ENCODE results near the gene LRP5.

Gene LRP5

DNA sequence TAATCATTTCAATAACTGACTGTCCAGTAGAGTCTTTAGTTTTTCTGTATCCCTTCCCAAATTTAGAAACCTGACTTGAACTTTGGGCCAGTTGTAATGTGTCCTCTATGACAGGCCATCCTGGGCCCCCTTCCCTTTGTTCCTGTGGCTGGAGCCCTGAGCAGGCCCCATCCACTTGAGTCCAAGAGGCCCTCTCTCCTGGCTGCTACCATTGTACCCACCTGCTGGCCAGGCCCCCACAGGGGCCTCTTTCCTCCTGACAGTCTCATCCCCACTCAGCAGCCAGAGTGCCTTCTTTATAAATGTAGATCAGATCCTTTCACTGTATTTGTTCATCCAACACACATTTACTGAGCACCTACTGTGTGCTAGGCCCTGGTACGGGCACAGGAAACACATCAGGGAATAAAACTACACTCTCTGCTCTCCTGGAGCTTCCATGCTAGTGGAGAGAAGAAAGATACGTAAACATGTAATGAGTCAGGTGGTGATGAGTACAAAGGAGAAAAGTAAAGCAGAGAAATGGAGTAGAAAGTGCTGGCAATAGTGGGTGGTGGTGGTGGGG lies 2.7 kb upstream of the LRP5 start:
- TF ChIP-seq FOXP2 (optimal IDR thresholded peaks at IDR 0.05; ENCODE audit: borderline replicate concordance, extremely low read depth, extremely low read length, insufficient read depth), result no peak
- TF ChIP-seq, protein P1, sequence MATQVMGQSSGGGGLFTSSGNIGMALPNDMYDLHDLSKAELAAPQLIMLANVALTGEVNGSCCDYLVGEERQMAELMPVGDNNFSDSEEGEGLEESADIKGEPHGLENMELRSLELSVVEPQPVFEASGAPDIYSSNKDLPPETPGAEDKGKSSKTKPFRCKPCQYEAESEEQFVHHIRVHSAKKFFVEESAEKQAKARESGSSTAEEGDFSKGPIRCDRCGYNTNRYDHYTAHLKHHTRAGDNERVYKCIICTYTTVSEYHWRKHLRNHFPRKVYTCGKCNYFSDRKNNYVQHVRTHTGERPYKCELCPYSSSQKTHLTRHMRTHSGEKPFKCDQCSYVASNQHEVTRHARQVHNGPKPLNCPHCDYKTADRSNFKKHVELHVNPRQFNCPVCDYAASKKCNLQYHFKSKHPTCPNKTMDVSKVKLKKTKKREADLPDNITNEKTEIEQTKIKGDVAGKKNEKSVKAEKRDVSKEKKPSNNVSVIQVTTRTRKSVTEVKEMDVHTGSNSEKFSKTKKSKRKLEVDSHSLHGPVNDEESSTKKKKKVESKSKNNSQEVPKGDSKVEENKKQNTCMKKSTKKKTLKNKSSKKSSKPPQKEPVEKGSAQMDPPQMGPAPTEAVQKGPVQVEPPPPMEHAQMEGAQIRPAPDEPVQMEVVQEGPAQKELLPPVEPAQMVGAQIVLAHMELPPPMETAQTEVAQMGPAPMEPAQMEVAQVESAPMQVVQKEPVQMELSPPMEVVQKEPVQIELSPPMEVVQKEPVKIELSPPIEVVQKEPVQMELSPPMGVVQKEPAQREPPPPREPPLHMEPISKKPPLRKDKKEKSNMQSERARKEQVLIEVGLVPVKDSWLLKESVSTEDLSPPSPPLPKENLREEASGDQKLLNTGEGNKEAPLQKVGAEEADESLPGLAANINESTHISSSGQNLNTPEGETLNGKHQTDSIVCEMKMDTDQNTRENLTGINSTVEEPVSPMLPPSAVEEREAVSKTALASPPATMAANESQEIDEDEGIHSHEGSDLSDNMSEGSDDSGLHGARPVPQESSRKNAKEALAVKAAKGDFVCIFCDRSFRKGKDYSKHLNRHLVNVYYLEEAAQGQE (IDR thresholded peaks at IDR 0.05; ENCODE audit: insufficient read depth in 1 of 2, low read depth in 2 of 2, low read length in 2 of 2), result no peak
- no peak for TF ChIP-seq SIN3A (IDR thresholded peaks at IDR 0.05; ENCODE audit: borderline replicate concordance, insufficient read depth, low read length)
- no peak for TF ChIP-seq TAF1 (IDR thresholded peaks at IDR 0.05; ENCODE audit: borderline replicate concordance, insufficient read depth, low read length)
- TF ChIP-seq POLR2AphosphoS5 (IDR thresholded peaks at IDR 0.05; ENCODE audit: low read depth, low read length), result no peak

DNA sequence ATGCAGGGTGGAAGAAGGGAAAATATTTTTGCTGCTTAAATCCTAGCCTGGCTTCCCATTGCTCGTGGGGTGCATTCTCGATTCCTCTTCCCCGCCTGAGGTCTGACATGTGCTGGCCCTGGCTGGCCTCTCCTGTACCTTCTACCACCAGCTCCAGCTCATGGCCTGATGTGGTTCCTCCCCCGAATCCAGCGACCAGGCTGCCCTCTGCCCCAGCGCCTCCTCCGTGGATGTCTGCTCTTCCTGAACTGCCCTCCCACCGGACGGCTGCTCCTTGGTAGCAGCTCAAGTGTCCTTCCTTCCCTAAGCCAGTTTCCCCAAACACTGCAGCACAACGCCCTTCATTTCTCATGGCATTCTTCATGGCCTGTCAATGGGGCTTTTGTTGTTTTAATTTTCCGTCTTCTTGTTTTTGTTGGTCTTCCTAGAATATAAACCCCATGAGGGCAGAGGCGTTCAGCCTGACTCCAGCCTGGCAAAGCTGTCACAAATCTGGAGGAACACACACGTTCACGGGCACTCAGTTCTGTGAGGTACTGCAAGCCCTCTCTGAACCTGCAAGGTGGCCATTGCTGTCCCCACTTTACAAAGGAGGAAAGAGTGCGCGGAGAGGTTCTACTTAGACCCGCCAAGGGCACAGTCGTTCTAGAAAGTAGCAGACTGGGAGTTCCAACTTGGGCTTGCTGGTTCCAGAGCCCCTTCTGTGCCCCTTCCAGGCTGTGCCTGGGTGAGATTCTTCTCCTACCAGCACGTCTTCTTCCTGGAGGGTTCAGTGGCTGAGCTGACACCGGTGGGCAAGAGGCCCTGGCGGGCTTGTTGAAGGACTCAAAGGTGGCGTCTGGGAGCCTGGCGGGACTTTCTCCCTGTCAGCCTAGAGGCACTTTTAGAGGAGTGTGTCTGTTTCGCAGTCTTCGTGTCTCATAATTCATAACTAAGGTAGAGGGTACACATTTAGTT lies 953 bp upstream of the LRP5 start:
- TF ChIP-seq SIN3A (IDR thresholded peaks at IDR 0.05; ENCODE audit: borderline replicate concordance, insufficient read depth, low read length) (no peak), FOXP2 (optimal IDR thresholded peaks at IDR 0.05; ENCODE audit: borderline replicate concordance, extremely low read depth, extremely low read length, insufficient read depth) (no peak)

DNA sequence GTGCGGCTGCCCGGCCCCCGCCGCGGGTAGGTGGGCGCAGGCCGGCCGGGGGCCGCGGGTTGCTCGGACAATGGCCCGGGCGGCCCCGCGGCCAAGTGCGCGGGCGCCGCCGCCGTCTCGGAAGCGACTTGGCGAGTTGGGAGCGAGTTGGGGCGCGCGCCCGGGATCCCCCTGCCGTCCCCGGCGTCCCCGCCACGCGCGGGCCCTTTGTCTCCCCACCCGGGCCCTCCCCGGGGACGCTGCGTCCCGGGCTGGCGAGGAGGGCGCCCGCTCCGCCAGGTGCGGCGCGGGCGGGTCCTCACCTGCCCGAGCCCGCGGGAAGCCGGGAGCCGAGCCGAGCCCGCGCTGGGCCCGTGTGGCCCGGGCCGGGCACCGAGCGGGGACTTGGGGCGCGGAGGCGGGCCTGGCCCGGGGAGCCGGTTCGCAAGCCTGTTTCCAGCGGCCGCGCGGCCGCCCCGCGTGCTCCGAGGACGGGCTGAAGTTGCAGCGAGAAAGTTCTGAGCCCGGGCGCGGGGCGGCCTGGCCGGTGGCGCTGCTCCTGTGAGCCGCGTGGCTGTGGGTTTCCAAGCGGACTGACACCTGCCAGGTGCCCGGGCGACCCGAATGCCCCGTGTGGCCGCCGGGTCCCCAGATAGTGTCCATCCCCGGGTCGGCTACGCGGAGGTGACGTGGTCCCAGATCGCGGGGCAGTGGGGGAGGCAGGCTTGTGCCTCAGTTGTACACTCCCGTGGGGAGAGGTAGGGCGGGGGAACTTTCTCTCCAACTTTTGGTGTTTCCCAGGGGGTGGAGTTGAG lies 586 bp downstream of the LRP5 start:
- TF ChIP-seq TAF1 (IDR thresholded peaks at IDR 0.05; ENCODE audit: borderline replicate concordance, insufficient read depth, low read length), result no peak
- no peak for TF ChIP-seq SIN3A (IDR thresholded peaks at IDR 0.05; ENCODE audit: borderline replicate concordance, insufficient read depth, low read length)
- TF ChIP-seq POLR2AphosphoS5 (IDR thresholded peaks at IDR 0.05; ENCODE audit: low read depth, low read length), result no peak
- TF ChIP-seq FOXP2 (optimal IDR thresholded peaks at IDR 0.05; ENCODE audit: borderline replicate concordance, extremely low read depth, extremely low read length, insufficient read depth), result no peak
- TF ChIP-seq, protein P1 (IDR thresholded peaks at IDR 0.05; ENCODE audit: insufficient read depth in 1 of 2, low read depth in 2 of 2, low read length in 2 of 2), result no peak

DNA sequence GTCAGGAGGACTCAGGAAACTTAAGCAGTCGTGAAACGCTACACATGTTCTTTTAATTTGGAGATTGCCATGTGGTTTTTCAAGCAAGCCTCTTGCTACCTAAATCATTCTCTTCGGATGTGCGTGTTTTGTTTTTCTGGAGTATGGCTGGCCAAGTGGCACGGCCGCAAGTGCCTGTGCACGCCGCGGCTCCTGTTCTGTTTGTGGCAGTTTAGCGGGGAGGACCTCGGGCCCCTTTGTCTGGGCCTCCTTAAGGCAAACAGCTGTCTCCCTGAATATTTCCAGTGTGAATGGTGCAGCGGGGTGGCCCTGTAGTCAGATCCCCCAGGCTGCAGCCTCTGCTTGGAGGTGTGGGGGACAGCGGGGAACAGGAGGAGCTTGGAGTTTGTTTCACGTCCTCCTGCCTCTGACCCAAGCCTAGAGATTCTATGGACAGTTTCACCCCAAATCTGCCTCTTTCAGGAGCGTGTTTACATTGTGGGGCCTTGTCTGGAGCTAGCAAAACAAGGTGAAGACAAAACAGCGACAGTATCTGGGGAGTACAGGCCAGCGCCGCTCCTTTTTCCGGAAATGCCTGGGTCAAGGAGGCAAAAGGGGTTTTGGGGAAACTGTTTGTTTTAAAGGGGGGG lies 1.3 kb downstream of the LRP5 start:
- TF ChIP-seq FOXP2 (optimal IDR thresholded peaks at IDR 0.05; ENCODE audit: borderline replicate concordance, extremely low read depth, extremely low read length, insufficient read depth) (no peak), SIN3A (IDR thresholded peaks at IDR 0.05; ENCODE audit: borderline replicate concordance, insufficient read depth, low read length) (no peak), POLR2AphosphoS5 (IDR thresholded peaks at IDR 0.05; ENCODE audit: low read depth, low read length) (no peak), TAF1 (IDR thresholded peaks at IDR 0.05; ENCODE audit: borderline replicate concordance, insufficient read depth, low read length) (no peak)
- TF ChIP-seq, protein P1 (IDR thresholded peaks at IDR 0.05; ENCODE audit: insufficient read depth in 1 of 2, low read depth in 2 of 2, low read length in 2 of 2), result no peak
